HG02973 (cell line): Measurements from ENCODE around the gene TRANK1.
A peak's percentile ranks its signal among the peaks of the same experiment; 100 is the strongest.
"Not testable (repeated sequence)": the region's sequence is repeated elsewhere in the genome, so short reads cannot be mapped to it uniquely, and the experiment has no call there.

Experiments used
- ATAC-seq: cut with Tn5 transposase; IDR thresholded peaks from one replicate; pipeline ENCODE4 v1.9.1; 2021; ENCODE audit warnings: moderate library complexity; ENCODE audit not compliant: unreplicated experiment

Gene TRANK1

DNA sequence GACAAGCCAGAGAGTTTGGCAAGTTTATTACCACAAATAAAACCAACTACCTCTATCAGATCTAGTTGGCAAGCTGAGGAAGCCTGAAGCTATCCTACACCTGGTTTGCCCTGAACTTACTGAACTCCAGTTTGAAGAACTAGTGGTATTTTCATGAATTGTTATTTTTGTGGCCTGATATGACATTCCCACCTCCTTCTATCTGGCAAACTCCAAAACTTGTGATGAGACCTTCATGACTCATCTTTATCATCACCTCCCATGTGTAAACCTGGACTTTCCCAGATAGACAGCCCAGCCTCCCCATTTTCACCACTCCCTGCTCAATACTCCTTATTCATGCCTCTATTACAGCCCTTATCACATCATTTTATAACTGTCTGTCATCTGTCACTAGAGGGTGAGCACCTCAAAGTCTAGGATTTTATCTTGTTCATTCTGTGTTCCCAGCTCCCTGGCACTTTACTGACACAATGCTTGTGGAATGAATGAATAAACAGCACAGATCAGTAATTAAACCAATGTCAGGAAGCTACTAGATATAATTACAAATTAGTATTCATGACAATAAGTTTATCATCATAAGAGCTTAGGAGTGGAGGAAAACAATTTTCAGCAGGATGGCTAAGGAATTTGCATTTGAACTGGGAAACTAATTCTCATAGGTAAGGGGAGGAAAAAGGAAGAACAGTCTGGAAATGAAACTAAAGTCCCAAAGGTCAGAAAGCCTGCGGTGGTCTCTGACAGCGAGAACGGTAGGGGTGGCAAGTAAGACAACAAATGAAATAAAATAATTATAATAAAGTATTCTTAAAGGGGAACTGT is 13.2 kb upstream of the TRANK1 start:
- peak; percentile 5 for ATAC-seq

DNA sequence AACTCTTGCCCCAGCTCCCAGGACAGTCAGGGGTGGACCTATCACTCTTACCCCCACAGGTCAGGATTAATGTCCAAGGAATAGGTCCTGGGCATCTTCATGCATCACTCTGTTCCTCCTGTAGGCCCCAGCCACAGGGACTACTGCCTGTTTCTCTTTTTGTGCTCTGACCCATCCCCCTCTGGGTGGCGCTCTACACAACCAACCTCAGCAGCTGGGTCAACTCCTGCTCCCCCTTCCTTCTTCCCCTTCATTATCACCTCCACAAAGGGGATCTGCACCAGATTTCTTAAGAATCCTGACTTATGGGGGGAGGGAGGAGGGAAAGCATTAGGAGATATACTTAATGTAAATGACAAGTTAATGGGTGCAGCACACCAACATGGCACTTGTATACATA is 12.2 kb upstream of the TRANK1 start:
- no peak for ATAC-seq

DNA sequence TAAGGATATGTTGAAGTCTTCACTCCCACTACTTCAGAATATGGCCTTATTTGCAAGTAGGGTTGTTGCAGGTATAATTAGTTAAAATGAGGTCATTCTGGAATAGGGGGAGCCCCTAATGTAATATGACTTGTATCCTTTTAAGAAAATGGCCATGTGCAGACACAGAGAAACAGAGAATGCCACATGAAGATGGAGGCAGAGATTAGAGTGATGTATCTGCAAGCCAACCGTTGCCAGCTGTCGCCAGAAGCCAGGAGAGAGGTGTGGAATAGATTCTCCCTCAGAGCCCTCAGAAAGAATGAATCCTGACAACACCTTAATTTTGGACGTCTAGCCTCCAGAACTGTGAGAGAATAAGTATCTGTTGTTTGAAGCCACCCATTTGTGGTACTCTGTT is 11.3 kb upstream of the TRANK1 start:
- ATAC-seq = no peak

GRCh38 chr3:36954452-36955134 is 9.7 kb upstream of the TRANK1 start:
- no peak for ATAC-seq

- not testable (repeated sequence) for ATAC-seq
These were observed 3.0 kb upstream of the TRANK1 start for GRCh38 chr3:36947814-36948213.

DNA sequence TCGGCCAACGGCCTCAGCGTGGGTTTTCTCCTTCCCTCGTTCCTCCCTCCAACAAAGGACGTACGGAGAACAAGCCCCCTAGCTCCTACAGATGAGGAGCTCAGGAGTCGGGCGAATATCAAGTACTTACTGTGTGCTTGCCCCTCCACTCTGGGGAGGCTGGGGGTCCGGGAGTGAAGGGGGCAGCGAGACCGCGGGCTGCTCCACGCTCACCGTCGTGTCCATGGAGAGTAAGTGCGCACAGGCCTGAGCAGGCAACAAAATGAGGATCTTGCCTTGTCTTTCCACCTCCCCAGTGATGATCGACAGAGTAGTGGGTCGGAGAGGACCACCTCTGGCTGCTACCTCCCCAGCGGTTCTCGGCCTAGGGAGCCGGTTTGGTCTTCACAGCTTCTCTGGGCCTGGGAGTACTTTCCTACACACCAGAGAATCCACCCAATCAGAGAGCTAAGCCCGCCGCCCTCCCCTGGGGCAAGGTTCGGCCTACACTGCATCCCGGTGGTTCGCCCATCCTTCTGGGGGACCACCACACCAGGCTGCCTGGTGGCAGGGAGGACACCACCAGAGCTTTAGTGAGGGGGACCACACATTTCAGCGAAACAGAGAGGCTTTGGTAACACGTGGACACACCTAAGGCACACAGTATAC is 603 bp upstream of the TRANK1 start:
- no peak for ATAC-seq

- peak; percentile 44 for ATAC-seq
These were observed 728 bp downstream of the TRANK1 start for GRCh38 chr3:36944012-36944640.

GRCh38 chr3:36943601-36944000 is 1.3 kb downstream of the TRANK1 start:
- no peak for ATAC-seq

DNA sequence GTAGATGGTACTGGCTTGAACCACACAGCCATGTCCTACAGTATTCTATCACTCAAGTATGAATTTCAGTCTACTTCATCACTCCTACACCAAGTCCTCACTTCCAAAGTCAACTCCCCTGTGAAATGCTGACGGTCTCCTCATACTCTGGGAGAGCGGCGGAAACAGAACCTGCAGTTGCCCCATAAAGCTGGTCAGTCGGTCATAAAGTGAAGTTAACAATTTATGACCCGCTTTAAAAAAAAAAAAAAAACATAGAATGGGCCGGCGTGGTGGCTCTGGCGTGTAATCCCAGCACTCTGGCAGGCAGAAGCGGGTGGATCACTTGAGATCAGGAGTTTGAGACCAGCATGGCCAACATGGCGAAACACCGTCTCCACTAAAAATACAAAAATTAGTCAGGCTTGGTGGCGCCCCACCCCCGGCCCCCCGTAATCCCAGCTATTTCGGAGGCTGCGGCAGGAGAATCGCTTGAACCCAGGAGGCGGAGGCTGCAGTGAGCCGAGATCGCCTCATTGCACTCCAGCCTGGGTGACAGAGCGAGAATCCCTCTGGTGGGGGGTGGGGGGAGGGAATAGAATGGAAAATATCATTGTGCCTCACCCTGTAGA is 2.1 kb downstream of the TRANK1 start:
- no peak for ATAC-seq

GRCh38 chr3:36941658-36942057 is 3.2 kb downstream of the TRANK1 start:
- no peak for ATAC-seq

DNA sequence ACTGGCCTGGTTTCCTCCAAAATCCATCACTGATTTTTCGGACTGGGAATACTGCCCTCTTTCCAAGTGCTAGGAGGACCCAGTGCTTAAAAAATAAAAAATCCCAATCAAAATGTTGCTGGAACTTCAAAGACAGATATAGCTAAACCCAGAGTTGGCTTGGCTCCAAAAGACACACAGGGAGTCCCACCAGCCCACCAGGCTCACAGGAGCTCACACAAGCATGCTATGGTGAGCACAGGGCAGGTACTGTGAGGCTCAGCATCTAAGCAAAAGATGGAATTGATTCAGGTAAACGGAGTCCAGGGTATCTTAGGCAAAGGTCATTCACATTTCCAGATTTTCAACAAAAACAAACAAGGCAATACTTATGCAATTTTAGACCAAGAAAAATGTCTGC is 3.7 kb downstream of the TRANK1 start:
- ATAC-seq = no peak

DNA sequence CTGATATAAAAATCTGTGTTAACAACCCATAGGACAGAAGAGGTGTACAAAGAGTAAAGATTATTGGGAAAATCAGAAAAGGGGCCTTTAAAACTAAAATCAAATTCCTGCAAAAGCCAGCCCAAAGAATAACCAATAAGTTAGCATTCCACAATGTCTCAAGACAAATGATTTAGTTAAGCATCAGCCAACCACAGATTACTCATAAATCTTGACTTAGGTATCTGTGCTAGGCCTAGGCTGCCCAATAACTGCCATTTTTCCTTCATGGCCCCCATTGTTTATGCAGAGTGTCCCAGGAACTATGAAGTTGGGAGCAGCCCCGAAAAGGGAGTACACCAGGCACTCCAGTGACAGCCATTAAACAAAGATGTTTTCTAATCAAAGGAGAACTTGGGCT is 7.4 kb downstream of the TRANK1 start:
- no peak for ATAC-seq

DNA sequence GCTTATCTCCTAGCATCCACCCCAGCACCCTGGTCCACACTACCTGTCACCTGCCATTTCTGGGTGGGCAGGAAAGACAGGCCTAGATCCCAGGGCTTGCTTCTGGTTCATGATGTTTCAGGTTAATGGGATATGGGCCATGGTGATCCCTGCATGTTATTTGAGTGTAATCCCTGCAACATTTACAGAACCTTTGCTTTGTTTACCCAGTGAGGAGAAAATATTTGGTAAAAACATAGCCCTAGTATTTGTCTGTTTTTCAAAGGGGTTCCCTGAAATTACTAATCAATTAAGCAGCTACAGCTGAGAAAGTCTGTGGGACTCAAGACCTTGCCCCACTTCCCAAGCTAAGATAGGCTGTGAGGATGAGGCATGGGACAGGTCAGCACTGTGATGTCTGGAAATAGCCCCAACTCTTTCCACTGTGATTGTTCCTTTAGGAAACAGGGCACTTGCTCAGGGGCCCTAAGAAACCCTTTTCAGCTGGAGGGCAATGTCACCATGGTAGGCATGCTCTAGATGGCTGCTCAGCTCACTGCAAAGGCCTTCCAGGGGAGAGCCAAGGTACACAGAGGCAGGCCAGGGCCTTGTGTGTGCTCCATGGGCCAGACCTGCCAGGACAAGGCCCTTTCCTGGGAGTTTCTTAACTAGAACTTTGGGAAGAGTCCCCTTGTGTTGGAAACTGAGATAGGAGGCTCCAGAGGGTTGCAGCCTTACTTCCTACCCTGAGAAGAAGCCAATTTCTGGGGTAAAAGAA is 11.1 kb downstream of the TRANK1 start:
- no peak for ATAC-seq

GRCh38 chr3:36931424-36931823 is 13.4 kb downstream of the TRANK1 start:
- not testable (repeated sequence) for ATAC-seq

GRCh38 chr3:36928220-36928619 is 16.6 kb downstream of the TRANK1 start:
- ATAC-seq = no peak

DNA sequence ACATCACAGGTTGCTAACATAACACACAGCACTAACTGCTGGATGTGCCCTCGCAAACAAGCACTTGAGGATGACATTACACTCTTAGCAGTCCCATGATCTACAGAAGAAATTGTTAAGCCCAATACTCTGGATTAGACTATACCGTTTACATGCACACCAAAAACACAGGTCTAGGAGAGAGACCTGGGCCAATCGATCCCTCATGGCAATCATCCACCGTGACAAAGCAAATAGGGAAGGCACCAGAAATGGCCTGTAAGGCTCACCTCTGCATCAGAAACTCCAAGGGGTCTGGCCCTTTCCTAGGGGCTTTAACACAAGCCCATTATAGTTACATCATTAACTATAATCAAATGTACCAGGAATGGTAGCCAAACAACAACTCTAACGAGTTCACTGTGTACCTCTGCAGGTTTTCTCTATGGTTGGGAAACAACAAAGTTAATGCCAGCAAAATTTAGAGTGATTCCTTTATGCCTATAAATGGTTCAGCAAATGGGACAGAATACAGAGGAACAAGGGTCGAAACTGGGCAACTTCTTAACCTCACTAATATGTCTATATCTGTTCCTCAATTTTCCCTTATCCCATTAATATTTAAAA is 18.5 kb downstream of the TRANK1 start:
- no peak for ATAC-seq

GRCh38 chr3:36924744-36925521 is 19.9 kb downstream of the TRANK1 start:
- ATAC-seq = no peak

- no peak for ATAC-seq
These were observed 20.7 kb downstream of the TRANK1 start for GRCh38 chr3:36923981-36924743.
